Measurements from ENCODE around the gene PGAM5.

DNA sequence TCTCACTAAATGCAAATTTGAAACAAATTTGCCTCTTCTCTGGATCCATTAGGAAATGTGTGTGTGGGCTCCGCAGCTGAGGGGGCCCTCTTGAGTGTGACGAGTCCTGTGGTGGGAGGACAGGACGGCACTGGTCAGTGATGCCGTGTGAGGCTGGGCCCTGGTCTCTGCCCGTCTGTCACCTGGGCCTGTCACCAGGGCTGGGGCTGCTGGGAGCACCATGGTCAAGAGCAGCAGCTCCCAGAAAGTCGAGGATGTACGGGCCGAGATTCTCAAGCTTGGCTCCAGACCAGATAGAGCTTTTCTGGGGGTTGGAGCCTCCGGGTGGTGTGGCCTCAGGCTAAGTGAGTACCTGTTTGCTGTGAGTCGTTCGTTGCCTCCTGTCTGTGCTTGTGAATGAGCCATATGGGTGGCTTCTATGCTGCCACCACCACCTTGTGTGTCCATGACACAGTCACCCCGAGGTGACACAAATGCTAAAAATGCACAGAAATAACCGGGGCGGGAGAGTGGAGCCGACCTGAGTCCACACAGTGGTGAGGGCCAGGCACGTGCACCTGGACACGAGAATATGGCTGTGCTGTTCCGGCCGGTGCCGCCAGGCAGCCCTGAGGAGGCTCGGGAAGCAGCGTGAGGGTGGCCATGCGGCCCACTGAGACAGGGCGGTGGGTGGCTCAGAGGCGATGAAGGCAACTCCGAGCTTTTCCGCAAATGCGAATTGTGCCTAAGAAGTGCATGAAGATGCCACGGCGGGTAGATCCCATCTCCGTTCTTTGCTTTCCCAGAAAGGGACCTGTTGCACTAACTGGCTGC is 8.7 kb downstream of the PGAM5 start:
- TF ChIP-seq, protein P1, sequence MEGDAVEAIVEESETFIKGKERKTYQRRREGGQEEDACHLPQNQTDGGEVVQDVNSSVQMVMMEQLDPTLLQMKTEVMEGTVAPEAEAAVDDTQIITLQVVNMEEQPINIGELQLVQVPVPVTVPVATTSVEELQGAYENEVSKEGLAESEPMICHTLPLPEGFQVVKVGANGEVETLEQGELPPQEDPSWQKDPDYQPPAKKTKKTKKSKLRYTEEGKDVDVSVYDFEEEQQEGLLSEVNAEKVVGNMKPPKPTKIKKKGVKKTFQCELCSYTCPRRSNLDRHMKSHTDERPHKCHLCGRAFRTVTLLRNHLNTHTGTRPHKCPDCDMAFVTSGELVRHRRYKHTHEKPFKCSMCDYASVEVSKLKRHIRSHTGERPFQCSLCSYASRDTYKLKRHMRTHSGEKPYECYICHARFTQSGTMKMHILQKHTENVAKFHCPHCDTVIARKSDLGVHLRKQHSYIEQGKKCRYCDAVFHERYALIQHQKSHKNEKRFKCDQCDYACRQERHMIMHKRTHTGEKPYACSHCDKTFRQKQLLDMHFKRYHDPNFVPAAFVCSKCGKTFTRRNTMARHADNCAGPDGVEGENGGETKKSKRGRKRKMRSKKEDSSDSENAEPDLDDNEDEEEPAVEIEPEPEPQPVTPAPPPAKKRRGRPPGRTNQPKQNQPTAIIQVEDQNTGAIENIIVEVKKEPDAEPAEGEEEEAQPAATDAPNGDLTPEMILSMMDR (IDR thresholded peaks at IDR 0.05) = no peak
- no peak for TF ChIP-seq POLR2A (IDR thresholded peaks at IDR 0.05)
